Measurements from ENCODE around the gene L3MBTL3.
"Not testable (repeated sequence)": the region's sequence is repeated elsewhere in the genome, so short reads cannot be mapped to it uniquely, and the experiment has no call there.

L3MBTL3 gene

GRCh38 chr6:130076512-130076911 lies 58.1 kb downstream of the L3MBTL3 start:
- DNase-seq (ENCODE audit: low read depth): no peak

GRCh38 chr6:130090796-130091195 lies 72.4 kb downstream of the L3MBTL3 start:
- no peak for DNase-seq (ENCODE audit: low read depth)

GRCh38 chr6:130093546-130093945 lies 75.2 kb downstream of the L3MBTL3 start:
- DNase-seq (ENCODE audit: low read depth): no peak

- no peak for DNase-seq (ENCODE audit: low read depth)
Measured at GRCh38 chr6:130098317-130098716, 79.9 kb downstream of the L3MBTL3 start.

GRCh38 chr6:130099119-130099518 lies 80.7 kb downstream of the L3MBTL3 start:
- DNase-seq (ENCODE audit: low read depth): no peak

GRCh38 chr6:130105996-130106704 lies 87.8 kb downstream of the L3MBTL3 start:
- DNase-seq (ENCODE audit: low read depth): no peak

- no peak for DNase-seq (ENCODE audit: low read depth)
Measured at GRCh38 chr6:130107710-130108109, 89.3 kb downstream of the L3MBTL3 start.

GRCh38 chr6:130111031-130111430 lies 92.7 kb downstream of the L3MBTL3 start:
- no peak for DNase-seq (ENCODE audit: low read depth)

- DNase-seq (ENCODE audit: low read depth): no peak
Measured at GRCh38 chr6:130113201-130113710, 94.9 kb downstream of the L3MBTL3 start.

- DNase-seq (ENCODE audit: low read depth): no peak
Measured at GRCh38 chr6:130115036-130115435, 96.7 kb downstream of the L3MBTL3 start.

- DNase-seq (ENCODE audit: low read depth): no peak
Measured at GRCh38 chr6:130116273-130116672, 97.9 kb downstream of the L3MBTL3 start.

- not testable (repeated sequence) for DNase-seq (ENCODE audit: low read depth)
Measured at GRCh38 chr6:130117187-130117701, 98.9 kb downstream of the L3MBTL3 start.

GRCh38 chr6:130118236-130118635 lies 99.9 kb downstream of the L3MBTL3 start:
- DNase-seq (ENCODE audit: low read depth): no peak

- DNase-seq (ENCODE audit: low read depth): no peak
Measured at GRCh38 chr6:130119211-130119610, 100.8 kb downstream of the L3MBTL3 start.

GRCh38 chr6:130120731-130121130 lies 102.3 kb downstream of the L3MBTL3 start:
- DNase-seq (ENCODE audit: low read depth): no peak

GRCh38 chr6:130122243-130122642 lies 103.9 kb downstream of the L3MBTL3 start:
- DNase-seq (ENCODE audit: low read depth): no peak

- no peak for DNase-seq (ENCODE audit: low read depth)
Measured at GRCh38 chr6:130127195-130127594, 108.8 kb downstream of the L3MBTL3 start.

GRCh38 chr6:130128326-130128725 lies 109.9 kb downstream of the L3MBTL3 start:
- no peak for DNase-seq (ENCODE audit: low read depth)

- no peak for DNase-seq (ENCODE audit: low read depth)
Measured at GRCh38 chr6:130129762-130130246, 111.4 kb downstream of the L3MBTL3 start.

GRCh38 chr6:130132286-130132701 lies 113.9 kb downstream of the L3MBTL3 start:
- no peak for DNase-seq (ENCODE audit: low read depth)

GRCh38 chr6:130134582-130134981 lies 116.2 kb downstream of the L3MBTL3 start:
- no peak for DNase-seq (ENCODE audit: low read depth)

- DNase-seq (ENCODE audit: low read depth): no peak
Measured at GRCh38 chr6:130136798-130137197, 118.4 kb downstream of the L3MBTL3 start.

GRCh38 chr6:130138116-130138908 lies 119.9 kb downstream of the L3MBTL3 start:
- DNase-seq (ENCODE audit: low read depth): no peak

Data from stimulated activated CD4-positive, alpha-beta T cell treated with anti-CD3 and anti-CD28 coated beads, Interleukin-2, amount 100 ng/mL, for 4 hours (primary cell).